Measurements from ENCODE around the gene GPC5. TPM values are rescaled to one million over a fixed set of nuclear protein-coding genes. Genes with fewer than 3 reads are reported as not detected.

Gene GPC5
- total RNA-seq, 1 experiment from 2014 or later, result 0.15 TPM

GRCh38 chr13:91546900-91547299 is 148.5 kb downstream of the GPC5 start:
- no peak overlapping the region for H3K18ac ChIP-seq (ENCODE audit: insufficient read length, low read depth, low read length)
- no peak overlapping the region for H3K9ac ChIP-seq (ENCODE audit: extremely low read depth, insufficient read length, low read length)
- H4K8ac ChIP-seq (replicated peaks; ENCODE audit: insufficient read length, low read depth, low read length), result no peak overlapping the region
- no peak overlapping the region for H2BK15ac ChIP-seq (ENCODE audit: low read depth, low read length)
- Mint-ChIP-seq H3K4me1 (peaks cover 5% of the 10 kb centered on the region in 2 experiments), H3K4me3 (no peak overlapping the region), H3K27me3 (ENCODE audit: low read depth) (no peaks in the 10 kb centered on the region), H3K36me3 (ENCODE audit: insufficient read depth in 1 of 3, low read depth in 3 of 3) (peaks cover 0 to 11% (median 5%) of the 10 kb centered on the region in 3 experiments; a peak in 3 of 7 replicates), H3K9me3 (peaks cover 5 to 9% of the 10 kb centered on the region in 2 experiments; a peak in 4 of 5 replicates), H3K27ac (no peak overlapping the region)
- H2BK20ac ChIP-seq (ENCODE audit: low read depth, low read length, poor library complexity, severe bottlenecking), result no peak overlapping the region
- no peaks in the 10 kb centered on the region for H4K20me1 ChIP-seq (ENCODE audit: control insufficient read depth, insufficient read depth, insufficient read length)
- H3K9me3 ChIP-seq (ENCODE audit: control insufficient read depth, low read depth, low read length), result no peaks in the 10 kb centered on the region
- H3K4ac ChIP-seq (ENCODE audit: low read depth, low read length), result no peak overlapping the region
- no peaks in the 10 kb centered on the region for H3K79me1 ChIP-seq (ENCODE audit: insufficient read depth, low read depth, low read length, poor library complexity, severe bottlenecking)
- H3K23me2 ChIP-seq (ENCODE audit: insufficient read length, low read depth, low read length, poor library complexity, severe bottlenecking), result no peaks in the 10 kb centered on the region
- H2BK5ac ChIP-seq (ENCODE audit: insufficient read length, low read length), result no peak overlapping the region
- WGBS (ENCODE audit: extremely low coverage, insufficient read length, low lambda C conversion rate), result no CpG with 5 or more reads among the region's 2 CpGs
- H4K5ac ChIP-seq (ENCODE audit: insufficient read length, low read depth, low read length), result no peak overlapping the region
- DNase-seq, result no peak
- H3K56ac ChIP-seq (ENCODE audit: insufficient read length, low read depth, low read length), result no peak overlapping the region
- no peaks in the 10 kb centered on the region for H3K27me3 ChIP-seq (ENCODE audit: insufficient read depth, low read length)
- no peak overlapping the region for H2AK5ac ChIP-seq (ENCODE audit: insufficient read length, low read length)
- no peak overlapping the region for H3K14ac ChIP-seq (ENCODE audit: insufficient read depth, low read length)
- no peaks in the 10 kb centered on the region for H3K4me1 ChIP-seq (ENCODE audit: insufficient read depth, low read length)
- no peak overlapping the region for H3K23ac ChIP-seq (ENCODE audit: insufficient read length, low read depth, low read length)
- no peak overlapping the region for H2AFZ ChIP-seq (ENCODE audit: low read length)
- TF ChIP-seq CTCF (conservative IDR thresholded peaks at IDR 0.05), result no peak
- no peak overlapping the region for H3K4me2 ChIP-seq (ENCODE audit: insufficient read depth, insufficient read length, low read length)
- no peak overlapping the region for H4K91ac ChIP-seq (ENCODE audit: insufficient read length, low read depth, low read length)
- H2BK12ac ChIP-seq (ENCODE audit: insufficient read length, low read depth, low read length), result no peak overlapping the region
- no peak overlapping the region for H3K27ac ChIP-seq (ENCODE audit: insufficient read length, low read depth, low read length)
- no peak overlapping the region for H3T11ph ChIP-seq (ENCODE audit: low read length)
- H3K79me2 ChIP-seq (ENCODE audit: insufficient read depth, low read length), result no peaks in the 10 kb centered on the region
- H2BK120ac ChIP-seq (ENCODE audit: low read depth, low read length, poor library complexity, severe bottlenecking), result no peak overlapping the region

Measured in H9 (cell line).